Right lung (tissue), 10 donors: ENCODE results near the gene PHTF1. TPM values are rescaled to one million over a fixed set of nuclear protein-coding genes. Genes with fewer than 3 reads are reported as not detected.

ENCODE experiments used
- DNase-seq, 2 donors: peaks; one replicate each; pipeline ENCODE4 v3.0.0-alpha.2; 2013
- long read RNA-seq, 8 donors: transcript quantifications; one replicate each; lab custom pipeline, GENCODE V29; 2026
- polyA plus RNA-seq, 5 donors: library from polyadenylated mRNA; unstranded; fragments of 120-200 nt; gene quantifications; one replicate each; pipeline versions ENCODE4 v1.2.1 to v1.2.3, GENCODE V29; 2013; ENCODE audit warnings: inconsistent platforms in 1 of 5, low replicate concordance in 1 of 5; ENCODE audit not compliant: insufficient read length in 5 of 5, insufficient read depth in 1 of 5

Gene PHTF1
- 10 to 100 TPM; 17.2 to 23.9 (median 21.7) TPM for polyA plus RNA-seq
- long read RNA-seq, donor 1, partial matches to known transcripts, result 0 of 4 reads
- long read RNA-seq, donor 1, other reads (novel, unspliced or antisense), result 0 of 4 reads
- long read RNA-seq, donor 2, partial matches to known transcripts, result 0 of 1 reads
- long read RNA-seq, donor 2, other reads (novel, unspliced or antisense), result 0 of 1 reads
- long read RNA-seq, donor 3, partial matches to known transcripts, result 0 of 1 reads
- long read RNA-seq, donor 3, other reads (novel, unspliced or antisense), result 0 of 1 reads
- long read RNA-seq, donor 4, result 0 reads
- long read RNA-seq, donor 5, partial matches to known transcripts, result 0 of 2 reads
- long read RNA-seq, donor 5, other reads (novel, unspliced or antisense), result 0 of 2 reads
- long read RNA-seq, donor 6, partial matches to known transcripts, result 5 of 9 reads
- long read RNA-seq, donor 6, other reads (novel, unspliced or antisense), result 0 of 9 reads
- long read RNA-seq, donor 7, result 0 reads
- long read RNA-seq, donor 8, partial matches to known transcripts, result 0 of 1 reads
- long read RNA-seq, donor 8, other reads (novel, unspliced or antisense), result 0 of 1 reads

DNA sequence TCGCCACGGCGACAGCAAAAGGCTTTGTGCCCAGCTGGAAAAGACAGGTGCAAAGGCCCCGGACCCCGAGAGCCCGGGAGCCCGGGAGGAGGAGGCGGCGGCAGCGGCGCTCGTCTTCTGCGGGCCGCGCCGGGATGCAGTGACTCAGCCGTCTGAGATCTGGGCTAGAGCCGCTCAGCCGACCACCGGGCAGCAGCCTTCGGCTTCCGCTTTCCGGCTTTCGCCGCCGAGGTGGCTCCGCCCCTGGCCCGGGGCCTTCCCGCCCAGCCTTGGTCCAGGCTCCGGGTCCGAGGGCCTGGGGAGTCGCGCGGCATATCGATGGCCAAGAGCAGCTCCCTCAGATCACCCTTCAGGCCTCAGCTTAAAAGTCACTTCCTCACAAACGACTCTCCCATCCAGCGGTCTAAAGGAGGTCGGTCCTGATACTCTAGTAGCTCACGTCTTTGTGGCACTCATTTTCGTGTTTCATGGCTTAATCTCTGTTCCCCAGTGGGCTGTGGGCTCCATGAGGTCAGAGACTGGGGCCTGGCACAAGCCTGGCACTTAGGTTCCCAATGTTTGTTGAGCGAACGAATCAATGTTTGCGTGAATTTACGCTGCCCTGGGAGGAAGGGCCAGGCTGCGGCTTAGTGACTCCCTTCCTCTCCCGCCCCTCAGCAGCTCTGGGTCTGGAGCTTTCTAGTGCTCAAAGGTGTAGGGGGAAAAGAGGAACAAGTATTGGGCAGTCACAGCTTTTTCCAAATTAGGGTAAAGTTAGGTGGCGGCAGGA, at the start of gene PHTF1:
TSS of gene PHTF1 (minus strand) at position 154 of the 769 bp plus-strand sequence. CDS start 783 bp downstream, outside the sequence.
- DNase-seq, result peak; percentile 63 to 74

GRCh38 chr1:113808450-113809195, 49.3 kb upstream of the PHTF1 start:
- DNase-seq, result no peak

DNA sequence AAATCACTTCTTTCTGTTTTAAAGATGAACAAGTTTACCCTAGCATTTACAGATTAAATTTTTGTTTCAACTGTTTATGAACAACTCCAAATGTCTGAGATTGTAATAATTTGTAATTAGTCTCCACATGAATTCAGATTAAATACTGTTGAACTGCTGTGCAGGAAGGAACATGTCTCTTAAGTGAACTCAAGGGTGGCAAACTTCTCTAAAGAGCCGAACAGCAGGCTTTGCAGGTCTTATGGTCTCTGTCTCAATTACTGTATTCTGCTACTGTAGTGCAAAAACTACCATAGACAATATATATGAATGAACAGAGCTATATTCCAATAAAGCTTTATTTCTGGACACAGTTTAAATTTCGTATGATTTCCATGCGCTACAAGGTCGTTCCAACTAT, 46.4 kb upstream of the PHTF1 start:
- DNase-seq, result no peak

DNA sequence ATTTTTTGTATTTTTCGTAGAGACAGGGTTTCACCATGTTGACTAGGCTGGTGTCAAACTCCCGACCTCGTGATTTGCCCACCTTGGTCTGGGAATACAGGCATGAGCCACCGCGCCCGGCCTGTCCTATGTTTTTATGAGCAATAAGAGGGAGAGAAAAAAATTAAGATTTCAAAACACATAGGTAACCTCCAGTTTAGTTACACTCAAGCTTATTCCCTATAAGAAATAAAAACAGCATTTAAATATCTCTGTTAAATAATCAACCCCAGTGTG, 45.9 kb upstream of the PHTF1 start:
- DNase-seq, result no peak

GRCh38 chr1:113804421-113805255, 45.4 kb upstream of the PHTF1 start:
- DNase-seq, result peak; percentile 27 to 55

DNA sequence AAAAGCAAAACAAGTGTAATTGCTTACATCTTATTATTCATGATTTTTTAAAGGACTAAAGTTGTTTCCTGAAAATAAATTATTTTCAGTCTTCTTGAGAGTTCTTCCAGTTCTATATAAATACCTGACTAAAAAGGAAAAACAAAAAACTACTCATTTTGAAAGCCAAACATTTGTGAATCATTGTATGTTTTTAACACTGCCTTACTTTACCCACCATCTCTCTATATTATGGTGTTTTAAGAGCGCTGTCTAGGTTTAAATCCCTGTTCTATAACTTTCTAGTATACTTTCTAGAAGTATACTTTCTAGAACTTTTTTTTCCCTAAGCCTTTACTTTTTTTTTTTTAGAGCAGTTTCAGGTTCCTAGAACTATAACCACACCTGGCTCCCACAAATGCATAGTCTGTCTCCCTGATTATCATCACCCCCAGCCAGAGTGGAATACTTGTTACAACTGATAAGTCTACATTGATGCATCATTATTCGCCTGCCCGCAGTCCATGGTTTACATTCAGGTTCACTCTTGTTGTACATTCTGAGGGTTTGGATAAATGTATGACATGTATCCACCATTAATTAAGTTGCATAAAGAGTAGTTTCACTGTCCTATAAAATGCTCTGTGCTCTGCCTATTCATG, 43.2 kb upstream of the PHTF1 start:
- DNase-seq, result no peak

DNA sequence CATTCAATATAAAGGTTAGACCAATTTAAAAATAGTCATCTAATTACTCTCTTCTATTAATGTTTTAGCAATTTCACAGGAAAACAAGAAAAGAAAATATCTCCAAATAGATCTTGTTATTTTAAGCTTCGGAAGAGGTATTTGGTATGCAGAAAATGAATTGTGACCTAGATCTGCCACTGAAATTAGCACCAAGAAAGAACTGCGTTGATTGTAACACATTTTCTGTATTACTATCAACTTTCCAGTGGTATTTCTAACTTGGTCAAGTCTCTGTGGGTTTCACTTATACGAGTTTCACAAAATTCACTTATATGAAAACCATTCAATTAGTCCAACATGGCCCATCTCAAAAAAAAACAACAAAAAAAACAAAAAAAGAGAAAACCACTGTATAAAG, 41.2 kb upstream of the PHTF1 start:
- DNase-seq, result no peak

GRCh38 chr1:113797472-113797871, 38.2 kb upstream of the PHTF1 start:
- no peak for DNase-seq

DNA sequence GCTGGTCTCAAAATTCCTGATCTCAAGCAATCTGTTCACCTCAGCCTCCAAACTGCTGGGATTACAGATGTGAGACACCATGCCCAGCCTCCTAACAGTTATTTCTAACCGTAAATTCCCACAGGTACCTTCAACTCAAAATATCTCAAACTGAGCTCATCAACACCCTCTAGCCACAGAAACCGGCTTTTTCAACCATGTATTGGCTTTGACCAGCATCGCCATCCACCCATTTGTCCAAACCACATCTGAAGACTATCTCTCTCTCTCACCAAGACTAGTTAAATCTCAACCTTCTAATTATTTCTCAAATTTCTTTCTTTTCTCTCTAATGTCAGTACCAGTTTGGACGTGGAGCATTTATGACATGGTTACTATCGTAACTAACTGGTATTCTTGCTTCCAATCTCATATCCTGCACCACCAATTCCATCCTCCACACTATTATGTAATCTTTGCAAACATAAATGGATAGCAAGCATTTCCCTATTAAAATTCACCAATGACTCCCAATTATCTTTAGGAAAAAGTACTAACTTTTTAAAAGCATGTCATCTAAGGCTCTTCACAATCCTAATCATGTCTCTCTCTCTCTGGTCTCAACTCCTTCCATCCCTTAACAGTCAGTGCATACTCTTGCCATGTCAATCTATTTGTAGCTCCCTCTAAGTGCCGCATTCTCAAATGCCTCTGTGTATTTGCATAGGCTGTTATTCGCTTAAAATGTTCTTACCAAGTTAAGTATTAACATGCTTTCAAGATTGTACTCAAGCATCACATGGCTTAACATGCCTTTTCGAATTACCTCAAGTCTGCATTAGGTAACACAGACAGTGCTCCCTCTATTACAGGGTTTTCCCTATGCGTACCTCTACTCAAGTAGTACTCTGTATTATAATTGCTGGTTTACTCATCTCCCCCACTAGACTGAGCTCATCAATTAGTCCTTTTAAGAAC, 34.9 kb upstream of the PHTF1 start:
- DNase-seq, result peak; percentile 30 to 34

GRCh38 chr1:113792986-113793385, 33.7 kb upstream of the PHTF1 start:
- DNase-seq, result no peak

DNA sequence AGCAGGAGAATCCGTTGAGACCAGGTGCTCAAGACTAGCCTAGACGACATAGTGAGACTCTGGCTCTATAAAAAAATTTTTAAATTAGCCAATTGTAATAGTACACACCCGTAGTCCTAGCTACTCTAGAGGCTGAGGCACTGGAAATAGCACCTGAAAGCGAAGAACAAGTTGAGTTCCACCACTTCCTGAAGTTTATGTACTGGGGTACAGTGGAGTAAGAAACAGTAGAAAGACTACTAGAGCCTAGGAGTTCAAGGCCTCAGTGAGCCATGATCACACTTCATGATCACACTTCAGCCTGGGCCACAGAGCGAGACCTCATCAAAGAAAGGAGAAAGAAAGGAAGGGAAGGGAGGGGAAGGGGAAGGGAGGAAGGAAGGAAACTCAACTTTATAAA, 33.2 kb upstream of the PHTF1 start:
- DNase-seq, result no peak

DNA sequence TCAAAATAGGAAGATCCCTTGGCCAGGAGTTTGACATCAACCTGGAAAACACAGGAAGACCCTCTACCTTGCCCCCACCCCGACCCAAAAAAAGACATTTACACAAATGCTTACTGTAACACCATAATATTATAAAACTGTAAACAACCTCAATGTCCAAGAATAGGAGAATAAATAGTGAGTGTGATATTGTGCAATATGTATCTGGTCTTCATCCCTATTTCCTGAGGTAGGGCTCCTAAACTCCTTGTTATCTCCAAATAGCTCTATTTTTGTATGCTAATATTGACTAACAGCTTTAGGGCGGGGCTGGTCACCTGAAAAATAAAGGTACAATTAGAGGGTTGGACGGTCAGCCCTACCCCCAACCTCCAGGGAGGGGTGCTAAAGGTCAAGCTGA, 29.5 kb upstream of the PHTF1 start:
- DNase-seq, result no peak

DNA sequence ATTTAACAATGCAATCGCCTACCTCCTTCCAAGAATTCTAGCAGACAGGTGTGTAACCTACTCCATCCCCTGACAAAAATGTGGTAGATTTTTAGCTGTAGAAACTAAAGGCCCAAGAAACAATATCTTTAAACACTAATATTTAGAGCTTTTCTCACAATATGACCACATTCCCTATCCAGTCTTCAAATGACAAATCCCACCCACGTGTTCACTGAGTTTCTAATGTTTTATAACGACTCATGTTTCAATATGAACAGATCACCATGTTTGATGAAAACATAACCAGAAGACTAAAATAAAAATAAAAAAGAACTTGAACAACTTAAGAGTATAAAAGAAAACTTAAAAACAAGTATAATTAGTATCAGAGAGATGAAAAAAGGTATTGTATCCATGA, 28.4 kb upstream of the PHTF1 start:
- no peak for DNase-seq

GRCh38 chr1:113786069-113786468, 26.8 kb upstream of the PHTF1 start:
- DNase-seq, result no peak

DNA sequence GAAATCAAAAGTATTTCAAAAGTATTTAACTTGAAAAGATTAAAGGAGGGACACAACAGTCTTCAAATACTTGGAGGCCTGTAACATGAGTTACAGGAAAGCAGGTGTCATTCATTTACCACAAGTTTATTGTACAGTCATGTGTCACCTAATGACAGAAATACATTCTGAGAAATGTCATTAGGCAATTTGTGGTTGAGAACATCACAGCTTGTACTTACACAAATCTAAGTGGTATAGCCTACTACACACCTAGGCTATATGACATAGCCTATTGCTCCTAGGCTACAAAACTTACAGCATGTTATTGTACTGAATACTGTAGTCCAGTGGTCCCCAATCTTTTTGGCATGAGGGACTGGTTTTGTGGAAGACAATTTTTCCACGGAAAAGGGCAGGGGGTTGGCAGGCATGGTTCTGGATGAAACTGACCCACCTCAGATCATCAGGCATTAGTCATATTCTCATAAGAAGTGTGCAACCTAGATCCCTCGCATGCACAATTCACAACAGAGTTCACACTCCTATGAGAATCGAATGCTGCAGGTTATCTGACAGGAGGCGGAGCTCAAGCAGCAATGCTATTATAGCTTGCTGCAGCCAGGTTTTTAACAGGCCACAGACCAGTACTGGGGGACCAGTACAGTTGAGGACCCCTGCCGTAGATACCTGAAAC, 25.0 kb upstream of the PHTF1 start:
- DNase-seq, result no peak

- peak; percentile 45 to 46 for DNase-seq
Observed at GRCh38 chr1:113783254-113784103, 24.2 kb upstream of the PHTF1 start.

DNA sequence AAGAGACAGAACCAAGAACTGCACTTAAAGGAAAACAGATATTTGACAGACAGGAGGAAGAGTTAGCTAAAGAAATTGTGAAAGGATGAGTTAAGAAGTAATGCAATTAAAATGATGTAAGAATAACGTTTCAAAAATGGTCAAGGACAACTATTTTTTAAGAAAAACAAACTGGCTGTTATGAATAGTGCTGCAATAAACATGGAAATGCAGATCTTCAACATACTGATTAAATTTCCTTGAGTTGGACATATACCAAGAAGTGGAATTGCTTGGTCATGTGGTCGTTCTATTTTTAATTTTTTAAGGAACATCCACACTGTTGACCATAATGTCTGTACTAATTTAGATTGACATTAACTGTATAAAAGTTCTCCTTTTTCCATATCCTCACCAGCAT, 23.1 kb upstream of the PHTF1 start:
- DNase-seq, result peak in 1 of 2 donors; percentile 10
